Activated naive CD8-positive, alpha-beta T cell treated with anti-CD3 and anti-CD28 coated beads, Interleukin-2, amount 50 U/mL, for 24 hours (primary cell): ENCODE data around the gene SDS.

ENCODE experiments used
- ATAC-seq: fragments of 150-1000 bp; cut with Tn5 transposase; one replicate; pipeline ENCODE4 v1.10.0; 2021
- DNase-seq: peaks from one replicate; pipeline ENCODE4 v3.0.0; 2021
- H3K27ac Mint-ChIP-seq: one replicate; pipeline ENCODE4 v1.8.0; 2021; ENCODE audit warnings: mild to moderate bottlenecking, mixed read lengths
- H3K27me3 Mint-ChIP-seq: one replicate; pipeline ENCODE4 v1.8.0; 2021; ENCODE audit warnings: mixed read lengths
- H3K36me3 Mint-ChIP-seq: one replicate; pipeline ENCODE4 v1.8.0; 2021; ENCODE audit warnings: low read depth, mixed read lengths
- H3K4me1 Mint-ChIP-seq: one replicate; pipeline ENCODE4 v1.8.0; 2021; ENCODE audit warnings: mixed read lengths
- H3K4me3 Mint-ChIP-seq: one replicate; pipeline ENCODE4 v1.8.0; 2021; ENCODE audit warnings: mild to moderate bottlenecking, moderate library complexity, mixed read lengths
- H3K9me3 Mint-ChIP-seq: one replicate; pipeline ENCODE4 v1.8.0; 2021; ENCODE audit warnings: mixed read lengths

SDS gene

DNA sequence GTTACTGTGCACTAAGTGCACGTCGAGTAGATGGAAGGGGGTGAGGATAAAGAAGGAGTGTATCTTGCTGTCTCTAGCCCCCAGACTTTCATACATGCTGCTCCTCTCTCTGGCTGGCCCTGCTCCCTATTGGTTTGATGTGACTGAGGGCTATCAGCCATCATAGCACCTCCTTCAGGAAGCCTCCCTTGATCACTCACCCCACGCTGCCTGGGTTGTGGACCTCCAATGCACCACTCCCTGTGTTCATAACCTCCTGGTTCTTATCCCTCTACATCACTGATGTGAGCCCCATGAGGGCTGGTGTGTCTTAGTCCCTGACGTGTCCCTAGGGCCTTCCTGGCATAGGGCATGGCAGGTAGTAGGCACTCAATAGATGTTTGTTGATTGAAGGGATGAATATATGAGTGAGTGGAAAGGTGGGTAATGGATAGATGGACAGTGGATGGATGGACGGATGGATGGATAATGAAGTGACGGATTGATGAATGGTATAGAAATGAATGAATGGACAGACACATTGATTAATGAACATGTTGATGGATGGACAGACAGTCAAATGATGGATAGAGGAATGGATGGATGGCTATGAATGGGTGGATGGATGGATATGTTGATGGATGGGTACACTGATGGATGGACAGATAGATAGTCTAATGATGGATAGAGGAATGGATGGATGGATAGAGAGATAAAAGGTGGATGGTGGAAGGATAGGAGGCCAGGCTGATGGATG is 33.5 kb upstream of the SDS start:
- DNase-seq (no peak), ATAC-seq (no peak)
- Mint-ChIP-seq H3K9me3 (no peaks in the 10 kb centered on the region), H3K27ac (no peak overlapping the region), H3K4me1 (no peaks in the 10 kb centered on the region), H3K36me3 (no peaks in the 10 kb centered on the region), H3K27me3 (peaks cover 3% of the 10 kb centered on the region), H3K4me3 (no peak overlapping the region)

DNA sequence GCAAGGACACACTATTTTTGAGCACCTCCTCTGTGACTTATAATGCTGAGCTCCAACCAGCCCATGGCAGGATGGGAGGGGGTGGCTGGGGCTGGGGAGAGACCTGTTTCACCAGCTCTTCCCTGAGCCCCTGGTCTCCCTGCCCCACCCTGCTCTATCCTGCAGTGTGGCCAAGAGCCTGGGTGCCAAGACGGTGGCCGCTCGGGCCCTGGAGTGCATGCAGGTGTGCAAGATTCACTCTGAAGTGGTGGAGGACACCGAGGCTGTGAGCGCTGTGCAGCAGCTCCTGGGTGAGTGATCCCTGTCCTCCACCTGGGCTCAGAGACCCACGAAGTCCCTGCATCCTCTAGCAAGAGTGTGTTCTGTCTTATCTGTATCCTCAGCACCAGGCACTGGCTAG is 32.9 kb upstream of the SDS start:
- H3K4me3 Mint-ChIP-seq: no peak overlapping the region
- no peaks in the 10 kb centered on the region for H3K36me3 Mint-ChIP-seq
- H3K27me3 Mint-ChIP-seq: peaks cover 4% of the 10 kb centered on the region
- DNase-seq: no peak
- no peaks in the 10 kb centered on the region for H3K4me1 Mint-ChIP-seq
- H3K9me3 Mint-ChIP-seq: no peaks in the 10 kb centered on the region
- no peak for ATAC-seq
- no peak overlapping the region for H3K27ac Mint-ChIP-seq

DNA sequence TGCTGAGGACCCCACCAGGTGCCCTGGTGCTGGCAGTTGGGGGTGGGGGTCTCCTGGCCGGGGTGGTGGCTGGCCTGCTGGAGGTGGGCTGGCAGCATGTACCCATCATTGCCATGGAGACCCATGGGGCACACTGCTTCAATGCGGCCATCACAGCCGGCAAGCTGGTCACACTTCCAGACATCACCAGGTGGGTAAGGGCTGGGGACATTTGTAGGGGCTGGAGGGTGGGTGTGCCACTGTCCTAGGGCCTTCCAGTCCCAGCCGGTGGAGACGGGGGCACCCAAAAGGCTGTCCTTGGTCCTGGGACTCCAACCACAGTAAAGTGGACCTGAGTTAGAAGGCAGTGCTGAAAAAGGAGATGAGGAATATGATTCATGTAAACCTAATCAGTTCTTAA is 31.7 kb upstream of the SDS start:
- H3K9me3 Mint-ChIP-seq: no peaks in the 10 kb centered on the region
- no peaks in the 10 kb centered on the region for H3K36me3 Mint-ChIP-seq
- H3K27me3 Mint-ChIP-seq: peaks cover 12% of the 10 kb centered on the region
- no peak overlapping the region for H3K4me3 Mint-ChIP-seq
- H3K4me1 Mint-ChIP-seq: no peaks in the 10 kb centered on the region
- DNase-seq (no peak), ATAC-seq (no peak)
- no peak overlapping the region for H3K27ac Mint-ChIP-seq

DNA sequence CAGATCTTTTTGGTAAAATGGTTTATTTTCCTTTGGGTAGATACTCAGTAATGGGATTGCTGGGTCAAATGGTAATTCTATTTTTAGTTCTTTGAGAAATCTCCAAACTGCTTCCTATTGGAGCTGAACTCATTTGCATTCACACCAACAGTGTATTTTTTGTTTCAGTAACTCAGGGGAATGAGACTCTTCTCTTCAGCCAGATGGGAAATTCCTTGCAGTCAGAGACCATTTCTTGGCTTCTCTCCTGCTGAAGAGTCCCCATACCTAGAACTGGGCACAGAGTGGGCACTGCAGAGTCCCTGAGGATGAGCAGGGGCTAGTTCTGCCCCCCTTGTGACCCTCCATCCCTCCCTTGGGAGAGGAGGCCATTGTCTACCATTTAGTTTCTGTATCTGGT is 29.3 kb upstream of the SDS start:
- Mint-ChIP-seq H3K4me3 (no peak overlapping the region), H3K9me3 (no peaks in the 10 kb centered on the region), H3K4me1 (no peaks in the 10 kb centered on the region), H3K27me3 (peaks cover 21% of the 10 kb centered on the region), H3K27ac (no peak overlapping the region), H3K36me3 (no peaks in the 10 kb centered on the region)
- DNase-seq (no peak), ATAC-seq (no peak)

DNA sequence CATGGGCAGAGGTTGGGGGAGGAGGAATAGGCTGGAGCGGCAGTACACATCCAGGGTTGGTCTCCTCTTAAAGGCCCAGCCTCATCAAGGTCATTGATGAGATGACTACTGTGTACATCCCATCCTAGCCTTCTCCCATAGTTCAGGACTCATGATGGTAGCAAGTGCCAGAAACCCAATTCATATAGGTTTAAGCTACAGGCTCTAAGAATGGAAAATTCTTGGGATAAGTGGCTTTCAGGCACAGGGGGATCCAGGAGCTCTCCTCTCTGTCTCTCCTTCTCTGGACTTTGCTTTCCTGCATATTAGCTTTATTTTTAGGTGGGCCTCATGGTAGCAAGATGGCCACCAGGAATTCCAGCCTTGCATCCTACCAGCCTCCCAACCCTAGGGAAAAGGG is 24.8 kb upstream of the SDS start:
- ATAC-seq (no peak), DNase-seq (no peak)
- H3K36me3 Mint-ChIP-seq: no peaks in the 10 kb centered on the region
- H3K4me3 Mint-ChIP-seq: no peak overlapping the region
- peaks cover 3% of the 10 kb centered on the region for H3K4me1 Mint-ChIP-seq
- no peak overlapping the region for H3K27ac Mint-ChIP-seq
- H3K27me3 Mint-ChIP-seq: peaks cover 33% of the 10 kb centered on the region
- H3K9me3 Mint-ChIP-seq: no peaks in the 10 kb centered on the region

DNA sequence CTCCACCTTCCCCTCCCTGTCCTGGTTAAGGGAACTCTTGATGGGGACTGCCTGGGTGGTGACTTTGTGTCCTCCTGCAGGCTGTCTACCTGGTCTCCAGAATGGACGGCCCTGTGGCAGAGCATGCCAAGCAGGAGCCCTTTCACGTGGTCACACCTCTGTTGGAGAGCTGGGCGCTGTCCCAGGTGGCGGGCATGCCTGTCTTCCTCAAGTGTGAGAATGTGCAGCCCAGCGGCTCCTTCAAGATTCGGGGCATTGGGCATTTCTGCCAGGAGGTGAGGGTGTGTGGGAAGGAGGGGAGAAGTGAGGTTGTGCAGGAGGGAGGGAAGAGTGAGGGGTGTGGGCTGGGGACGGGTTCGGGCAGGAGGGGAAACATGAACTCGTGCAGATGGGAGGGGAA is 24.2 kb upstream of the SDS start:
- Mint-ChIP-seq H3K4me1 (peaks cover 3% of the 10 kb centered on the region), H3K4me3 (no peak overlapping the region), H3K27ac (no peak overlapping the region), H3K9me3 (no peaks in the 10 kb centered on the region), H3K36me3 (no peaks in the 10 kb centered on the region), H3K27me3 (peaks cover 33% of the 10 kb centered on the region)
- DNase-seq (no peak), ATAC-seq (no peak)

DNA sequence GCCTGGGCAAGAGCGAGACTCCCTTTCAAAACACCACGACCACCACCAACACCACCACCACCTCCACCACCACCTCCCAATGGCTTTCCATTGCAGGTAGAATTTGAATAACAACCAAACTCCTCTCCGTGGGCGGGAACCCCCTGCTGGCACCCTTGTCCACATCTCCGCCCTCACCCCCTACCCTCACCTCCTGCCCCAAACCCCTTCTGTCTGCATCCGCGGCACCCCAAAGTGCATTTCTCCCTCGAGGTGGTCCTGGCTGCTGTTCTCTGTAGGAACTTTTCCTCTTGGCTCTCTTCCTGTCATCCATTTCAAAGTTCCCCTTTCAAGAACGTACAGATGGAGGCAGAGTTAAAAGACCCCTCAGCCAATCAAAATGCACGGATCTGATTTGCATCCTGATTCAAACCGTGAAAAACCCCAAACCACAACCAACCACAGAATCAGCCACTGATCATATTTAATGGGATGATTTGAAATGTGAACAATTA is 22.3 kb upstream of the SDS start:
- Mint-ChIP-seq H3K36me3 (no peaks in the 10 kb centered on the region), H3K4me1 (peaks cover 10% of the 10 kb centered on the region), H3K4me3 (no peak overlapping the region), H3K27me3 (peaks cover 27% of the 10 kb centered on the region), H3K27ac (no peak overlapping the region), H3K9me3 (no peaks in the 10 kb centered on the region)
- DNase-seq (no peak), ATAC-seq (no peak)

DNA sequence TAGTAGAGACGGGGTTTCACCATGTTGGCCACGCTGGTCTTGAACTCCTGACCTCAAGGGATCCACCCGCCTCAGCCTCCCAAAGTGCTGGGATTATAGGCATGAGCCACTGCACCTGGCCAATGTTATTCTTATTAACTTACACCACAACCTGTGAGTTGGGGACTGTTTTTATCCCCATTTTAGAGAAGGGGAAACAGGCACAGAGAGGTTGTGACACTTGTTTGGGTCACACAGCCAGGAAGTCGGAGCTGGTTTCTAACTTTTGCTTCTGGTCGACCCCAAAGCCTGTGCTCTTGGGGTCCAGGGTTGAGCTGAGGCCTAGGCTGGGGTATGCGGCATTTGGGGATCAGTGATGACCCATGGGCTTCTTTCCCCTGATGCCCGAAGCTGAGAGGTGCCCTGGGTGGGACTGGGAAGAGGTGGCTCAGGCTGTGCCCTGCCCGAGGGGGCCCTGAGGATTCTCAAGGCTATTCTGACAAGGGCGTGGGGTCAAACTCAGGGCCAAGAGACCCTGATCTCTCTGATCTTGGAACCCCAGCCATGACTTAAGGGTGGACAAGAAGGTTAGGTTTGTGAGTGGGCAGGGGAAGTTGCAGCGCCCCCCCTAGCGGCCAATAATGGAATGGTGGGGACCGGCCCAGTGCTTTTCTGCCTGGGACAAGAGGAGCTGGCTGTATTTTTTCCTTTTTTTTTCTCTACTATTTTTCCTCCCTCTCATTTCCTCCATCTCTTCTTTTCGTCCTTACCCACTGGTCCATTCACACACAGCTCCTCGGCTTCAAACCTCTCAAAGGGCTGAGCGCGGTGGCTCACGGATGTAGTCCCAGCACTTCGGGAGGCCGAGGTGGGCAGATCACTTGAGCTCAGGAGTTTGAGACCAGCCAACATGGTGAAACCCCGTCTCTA is 21.5 kb upstream of the SDS start:
- peaks cover 19% of the 10 kb centered on the region for H3K27me3 Mint-ChIP-seq
- no peak overlapping the region for H3K27ac Mint-ChIP-seq
- peaks cover 10% of the 10 kb centered on the region for H3K4me1 Mint-ChIP-seq
- ATAC-seq (no peak), DNase-seq (peak; percentile 74)
- no peaks in the 10 kb centered on the region for H3K36me3 Mint-ChIP-seq
- no peak overlapping the region for H3K4me3 Mint-ChIP-seq
- H3K9me3 Mint-ChIP-seq: no peaks in the 10 kb centered on the region

DNA sequence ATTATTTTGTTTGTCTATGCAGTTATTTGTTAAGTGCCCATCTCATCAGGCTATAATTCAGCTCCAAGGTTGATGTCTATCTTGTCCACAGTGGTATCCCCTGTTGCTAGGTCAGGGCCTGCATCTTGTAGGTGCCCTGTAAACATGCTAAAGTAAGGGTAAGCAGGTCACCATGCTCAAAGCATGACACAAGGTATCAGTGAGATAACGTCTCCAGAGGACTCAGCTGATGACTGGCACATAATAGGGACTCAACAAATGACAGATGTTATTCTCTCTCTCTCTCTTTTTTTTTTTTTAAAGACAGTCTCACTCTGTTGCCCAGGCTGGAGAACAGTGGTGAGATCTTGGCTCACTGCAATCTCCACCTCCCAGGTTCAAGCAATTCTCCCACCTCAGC is 20.8 kb upstream of the SDS start:
- Mint-ChIP-seq H3K9me3 (no peaks in the 10 kb centered on the region), H3K4me3 (no peak overlapping the region), H3K36me3 (no peaks in the 10 kb centered on the region), H3K4me1 (peaks cover 10% of the 10 kb centered on the region), H3K27ac (no peak overlapping the region), H3K27me3 (peaks cover 16% of the 10 kb centered on the region)
- ATAC-seq: no peak
- DNase-seq: no peak

DNA sequence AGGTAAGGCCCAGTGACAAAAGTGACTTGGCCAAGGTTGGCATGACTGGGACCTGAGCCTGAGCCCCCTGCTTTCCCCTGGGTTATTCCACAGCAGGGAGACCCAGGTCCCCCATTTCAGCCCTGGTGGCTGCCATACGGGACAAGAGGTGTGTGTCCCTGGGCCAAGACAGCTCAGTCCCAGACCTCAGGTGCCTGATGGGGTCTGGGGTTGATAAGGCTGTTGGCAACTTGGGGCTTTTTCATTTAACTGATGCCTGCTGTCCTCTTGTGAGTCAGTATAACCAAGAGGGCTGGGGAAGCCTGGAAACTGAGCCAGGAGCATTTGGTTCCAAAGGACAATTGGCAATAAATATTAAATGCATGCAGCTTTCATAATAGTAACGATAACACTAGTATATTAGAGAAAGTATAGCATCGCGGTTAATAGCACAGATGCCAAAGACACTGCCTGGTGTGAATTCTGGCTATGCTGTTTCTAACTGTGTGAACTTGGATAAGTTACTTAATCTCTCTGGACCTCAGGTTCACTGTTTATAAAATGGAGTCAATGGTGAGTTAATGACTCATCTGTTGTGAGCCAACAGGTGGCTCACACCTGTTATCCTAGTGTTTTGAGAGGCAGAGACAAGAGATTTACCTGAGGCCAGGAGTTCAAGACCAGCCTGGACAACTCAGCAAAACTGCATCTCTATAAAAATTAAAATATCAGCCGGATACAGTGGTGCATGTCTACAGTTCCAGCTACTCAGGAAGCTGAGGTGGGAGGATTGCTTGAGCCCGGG is 19.4 kb upstream of the SDS start:
- no peak for ATAC-seq
- DNase-seq: no peak
- Mint-ChIP-seq H3K27ac (no peak overlapping the region), H3K4me1 (peaks cover 10% of the 10 kb centered on the region), H3K4me3 (no peak overlapping the region), H3K36me3 (no peaks in the 10 kb centered on the region), H3K9me3 (no peaks in the 10 kb centered on the region), H3K27me3 (peaks cover 12% of the 10 kb centered on the region)

DNA sequence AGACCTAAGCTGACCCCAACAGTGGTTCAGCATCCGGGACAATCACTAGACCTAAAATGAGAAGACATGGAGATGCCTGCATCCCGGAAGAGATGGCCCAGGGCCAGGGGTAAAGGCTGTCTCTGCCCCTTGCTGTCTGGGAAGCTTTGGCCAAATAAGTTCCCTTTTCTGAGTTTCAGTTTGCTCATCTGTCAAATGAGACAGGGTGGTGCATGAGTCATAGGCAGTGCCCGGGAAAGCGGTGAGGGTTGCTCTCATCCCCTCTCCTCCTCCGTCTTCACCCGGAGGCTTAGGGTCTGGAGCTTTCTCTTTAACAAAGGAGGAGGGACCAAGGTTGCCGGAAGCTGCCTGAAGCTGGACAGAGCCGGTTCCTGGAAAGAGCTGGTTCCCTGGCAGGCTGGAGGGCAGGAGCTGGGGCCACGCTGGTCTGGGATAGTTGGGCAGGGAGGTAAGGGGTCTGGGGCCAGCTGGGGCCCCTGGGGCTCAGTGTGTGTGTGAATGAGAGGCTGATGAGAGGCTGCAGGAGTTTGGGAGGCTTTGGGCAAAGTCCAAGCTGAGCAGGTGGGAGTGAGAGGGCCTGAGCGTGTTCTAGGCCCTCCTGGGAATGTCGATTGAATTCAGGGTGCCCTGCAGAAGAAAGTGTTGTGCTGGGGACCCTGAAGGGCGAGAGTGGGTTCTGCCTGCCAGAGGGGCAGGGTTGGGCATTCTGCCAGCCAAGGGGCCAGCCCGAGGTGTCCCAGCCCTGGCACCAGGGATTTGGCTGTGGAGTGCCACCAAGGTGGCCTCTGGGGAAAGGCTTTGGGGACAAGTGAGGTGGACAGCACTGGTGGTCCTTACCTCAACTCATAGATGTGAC is 18.6 kb upstream of the SDS start, which contains the start of gene SDSL:
Gene SDSL (plus strand): TSS at position 351 of the 856 bp plus-strand sequence. CDS start 5,603 bp downstream, outside the sequence.
- H3K27me3 Mint-ChIP-seq: peaks cover 9% of the 10 kb centered on the region
- peaks cover 10% of the 10 kb centered on the region for H3K4me1 Mint-ChIP-seq
- DNase-seq (peak; percentile 46), ATAC-seq (peak; percentile 93)
- H3K9me3 Mint-ChIP-seq: no peaks in the 10 kb centered on the region
- peak within 1 kb of the TSS; percentile 66 for H3K4me3 Mint-ChIP-seq
- H3K36me3 Mint-ChIP-seq: no peaks in the 10 kb centered on the region
- H3K27ac Mint-ChIP-seq: peak within 1 kb of the TSS; percentile 52

DNA sequence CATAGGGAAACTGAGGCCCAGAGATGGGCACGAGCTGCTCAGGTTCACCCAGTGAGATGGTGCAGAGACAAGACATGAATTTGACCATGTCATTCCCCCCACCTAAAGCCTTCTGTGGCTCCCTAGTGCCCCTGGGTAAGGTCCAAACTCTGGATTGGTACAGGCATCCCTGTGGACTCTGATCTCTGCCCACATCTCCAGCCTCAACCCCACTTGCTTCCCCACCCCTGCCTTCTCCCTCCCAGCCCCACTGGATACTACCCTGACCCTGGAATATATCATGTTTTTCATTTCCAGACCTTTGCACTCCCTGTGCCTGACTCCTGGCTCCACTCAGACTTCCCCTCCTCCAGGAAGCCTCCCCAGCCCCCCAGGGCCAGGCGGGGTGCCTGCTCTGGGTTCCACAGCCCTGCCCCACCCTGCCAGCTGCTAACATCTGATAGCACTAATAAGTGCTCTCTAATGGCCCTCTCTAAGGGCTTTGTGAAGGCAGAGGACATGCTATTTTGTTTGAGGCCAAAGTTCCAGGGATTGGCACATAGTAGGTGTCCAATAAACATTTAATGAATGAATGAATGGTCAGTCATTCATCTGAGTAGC is 17.4 kb upstream of the SDS start:
- no peaks in the 10 kb centered on the region for H3K9me3 Mint-ChIP-seq
- peaks cover 9% of the 10 kb centered on the region for H3K4me1 Mint-ChIP-seq
- peaks cover 6% of the 10 kb centered on the region for H3K27me3 Mint-ChIP-seq
- ATAC-seq (no peak), DNase-seq (no peak)
- H3K4me3 Mint-ChIP-seq: no peak overlapping the region
- no peaks in the 10 kb centered on the region for H3K36me3 Mint-ChIP-seq
- H3K27ac Mint-ChIP-seq: no peak overlapping the region

DNA sequence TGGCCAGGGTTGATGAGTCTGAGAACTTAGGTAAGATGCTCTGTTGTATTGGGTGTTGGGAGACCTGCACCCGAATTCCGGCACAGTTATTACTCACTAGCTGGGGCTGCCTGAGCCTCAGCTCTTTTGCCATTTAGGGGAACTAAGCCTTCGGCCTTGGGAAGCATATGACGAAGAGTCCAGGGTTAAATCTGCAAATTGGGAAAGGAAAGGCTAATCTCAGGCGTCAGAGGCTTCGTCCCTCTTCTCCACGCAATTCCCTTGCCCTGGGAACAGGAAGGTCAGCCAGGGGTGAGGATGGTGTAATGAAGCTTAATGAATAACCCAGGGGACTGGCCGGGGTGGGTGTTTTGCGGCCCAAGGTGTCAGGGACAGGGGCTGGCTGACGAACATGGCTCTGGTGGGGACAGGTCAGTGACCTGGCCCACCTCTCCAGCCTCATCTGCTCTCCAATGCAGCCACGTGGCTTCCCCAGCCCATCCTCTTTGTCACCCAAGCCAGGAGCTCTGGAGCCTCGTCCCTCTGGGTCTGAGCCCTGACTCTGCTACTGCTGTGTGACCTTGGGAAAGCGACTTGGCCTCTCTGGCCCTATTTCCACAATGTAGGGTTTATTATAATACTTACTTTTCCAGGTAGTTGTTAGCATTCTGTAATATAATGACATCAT is 14.7 kb upstream of the SDS start:
- no peak for DNase-seq
- no peak overlapping the region for H3K27ac Mint-ChIP-seq

More for the DNA sequence above, 14.7 kb upstream of the SDS start:
- ATAC-seq: no peak
- Mint-ChIP-seq H3K9me3 (no peaks in the 10 kb centered on the region), H3K27me3 (no peaks in the 10 kb centered on the region), H3K4me1 (peaks cover 7% of the 10 kb centered on the region), H3K4me3 (no peak overlapping the region), H3K36me3 (no peaks in the 10 kb centered on the region)
